Measurements from ENCODE around the gene CAPN14. TPM values are rescaled to one million over a fixed set of nuclear protein-coding genes. Genes with fewer than 3 reads are reported as not detected.

Gene CAPN14
- total and polyA plus RNA-seq, 2 of the 4 experiments (the other 2 are of a cell fraction) = under 0.01 to 0.09 TPM

DNA sequence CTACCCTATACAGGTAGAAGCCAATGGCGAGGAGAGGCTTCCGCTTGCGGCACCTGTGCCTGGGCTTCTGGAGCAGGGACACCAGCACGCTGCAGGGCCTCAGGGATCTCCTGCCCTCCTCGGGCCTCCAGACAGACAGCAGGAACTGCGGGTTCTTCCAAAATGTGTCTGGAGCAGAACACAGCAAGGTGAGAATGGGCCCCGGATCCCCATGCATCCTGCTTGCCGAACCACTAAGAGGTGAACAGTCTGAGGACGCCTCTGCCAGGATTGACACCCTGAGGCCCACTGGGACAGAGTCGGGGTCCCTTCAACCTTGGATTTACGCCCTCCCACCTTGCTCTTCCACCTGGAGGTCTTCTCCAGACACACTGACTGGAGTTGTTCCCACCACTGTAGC is 25.4 kb downstream of the CAPN14 start:
- Histone ChIP-seq H3K9ac (ENCODE audit: low read depth, low read length) (no peak overlapping the region), H3K9me3 (ENCODE audit: control insufficient read depth, insufficient read depth, low read length) (no peaks in the 10 kb centered on the region), H3K23ac (ENCODE audit: low read depth, low read length) (no peak overlapping the region), H3K4me3 (ENCODE audit: insufficient read depth, low read depth, low read length) (no peak overlapping the region), H3K27ac (ENCODE audit: insufficient read depth, low read length) (no peak overlapping the region), H4K91ac (ENCODE audit: insufficient read depth, low read depth, low read length) (no peak overlapping the region), H2AFZ (replicated peaks; ENCODE audit: low read length, poor library complexity) (no peak overlapping the region), H4K5ac (ENCODE audit: low read depth, low read length) (no peak overlapping the region), H3K4me2 (ENCODE audit: low read depth, low read length) (no peak overlapping the region), H3K27me3 (ENCODE audit: control insufficient read depth, insufficient read depth, low read length) (peaks cover 10% of the 10 kb centered on the region), H2AK9ac (replicated peaks; ENCODE audit: low read depth, low read length, poor library complexity) (no peak overlapping the region), H3K36me3 (ENCODE audit: control insufficient read depth, insufficient read depth, low read length) (no peaks in the 10 kb centered on the region), H3K79me1 (ENCODE audit: low read depth in 1 of 2, low read length in 2 of 2) (no peaks in the 10 kb centered on the region), H3K4me1 (ENCODE audit: control insufficient read depth, insufficient read depth, low read length) (no peaks in the 10 kb centered on the region), H3K14ac (replicated peaks; ENCODE audit: low read depth, low read length) (no peak overlapping the region), H2AK5ac (ENCODE audit: low read depth, low read length) (no peak overlapping the region), H2BK15ac (ENCODE audit: low read depth, low read length) (no peak overlapping the region), H2BK120ac (ENCODE audit: low read depth, low read length) (no peak overlapping the region), H3K18ac (ENCODE audit: low read depth, low read length) (no peak overlapping the region), H4K20me1 (ENCODE audit: insufficient read depth, low read length) (no peaks in the 10 kb centered on the region), H3K4ac (ENCODE audit: low read depth, low read length) (no peak overlapping the region), H3K9me1 (ENCODE audit: insufficient read depth, low read length) (no peaks in the 10 kb centered on the region), H3K56ac (ENCODE audit: extremely low read depth, insufficient read depth, low read length) (no peak overlapping the region), H2BK5ac (ENCODE audit: low read depth, low read length, poor library complexity, severe bottlenecking) (no peak overlapping the region), H2BK20ac (ENCODE audit: low read depth, low read length) (no peak overlapping the region), H4K8ac (ENCODE audit: low read depth in 2 of 2, low read length in 2 of 2) (no peak overlapping the region)
- WGBS, 2 experiments (ENCODE audit: extremely low coverage in 2 of 2, insufficient read length in 1 of 2) = 62% methylated on average over 9 of the region's 11 CpGs; no CpG with 5 or more reads in 1 of the 2 experiments
- intact Hi-C loops (cut with micrococcal nuclease) = no loop called here
- dilution Hi-C loops (cut with HindIII; ENCODE audit: low sequenced_read_pairs, unreplicated experiment) = no loop called here
- TF ChIP-seq MAFK (IDR thresholded peaks at IDR 0.05; ENCODE audit: low read depth, low read length) (no peak), CEBPB (IDR thresholded peaks at IDR 0.05; ENCODE audit: low read depth, low read length) (no peak), RAD21 (IDR thresholded peaks at IDR 0.05; ENCODE audit: low read length) (no peak), MXI1 (IDR thresholded peaks at IDR 0.05; ENCODE audit: borderline replicate concordance, low read depth, low read length) (no peak), BHLHE40 (IDR thresholded peaks at IDR 0.05; ENCODE audit: low read depth, low read length) (no peak), POLR2A (IDR thresholded peaks at IDR 0.05; ENCODE audit: low read depth, low read length) (no peak)
- TF ChIP-seq, protein P1, sequence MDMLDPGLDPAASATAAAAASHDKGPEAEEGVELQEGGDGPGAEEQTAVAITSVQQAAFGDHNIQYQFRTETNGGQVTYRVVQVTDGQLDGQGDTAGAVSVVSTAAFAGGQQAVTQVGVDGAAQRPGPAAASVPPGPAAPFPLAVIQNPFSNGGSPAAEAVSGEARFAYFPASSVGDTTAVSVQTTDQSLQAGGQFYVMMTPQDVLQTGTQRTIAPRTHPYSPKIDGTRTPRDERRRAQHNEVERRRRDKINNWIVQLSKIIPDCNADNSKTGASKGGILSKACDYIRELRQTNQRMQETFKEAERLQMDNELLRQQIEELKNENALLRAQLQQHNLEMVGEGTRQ (IDR thresholded peaks at IDR 0.05; ENCODE audit: low read depth, low read length) = no peak
- in situ Hi-C loops (cut with MboI; ENCODE audit: low sequenced_read_pairs) = no loop called here
- BruUV-seq (replicated peaks) = no TSS peak
- ChIA-PET CTCF (interaction anchor here (0.6 kb wide), 1 partner anchor 12 kb away, joined by 4 read pairs; no protein-coding TSS in a partner anchor), POLR2A (ENCODE audit: unreplicated experiment) (no interaction called here)
- DNase-seq (no peak), ATAC-seq (ENCODE audit: low read depth) (no peak)
